ENCODE measurements around the gene TAS2R39. TPM values are rescaled to one million over a fixed set of nuclear protein-coding genes. Genes with fewer than 3 reads are reported as not detected.
"Not testable (repeated sequence)": the region's sequence is repeated elsewhere in the genome, so short reads cannot be mapped to it uniquely, and the experiment has no call there.

Gene TAS2R39
- total RNA-seq = not detected in 2 replicates

DNA sequence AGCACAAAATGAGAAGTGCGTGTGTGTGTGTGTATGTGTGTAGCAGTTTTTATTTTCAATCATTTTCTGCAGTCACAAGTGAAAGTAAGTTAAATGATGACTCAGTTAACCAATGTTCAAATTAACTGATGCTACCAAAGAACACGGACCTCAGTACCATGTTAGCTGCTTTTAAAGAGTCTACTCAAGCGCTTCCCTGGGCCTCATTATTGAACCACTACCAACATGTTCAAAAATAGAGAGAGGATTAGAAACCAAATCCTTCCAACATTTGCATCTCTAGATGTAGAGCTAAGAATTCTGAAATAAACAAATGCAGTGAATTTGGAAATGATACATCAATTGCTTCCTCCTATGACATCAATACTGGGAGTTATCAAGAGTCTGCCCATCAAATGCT, at the start of gene TAS2R39:
Gene TAS2R39, plus strand, starts transcription at position 396 of the 400 bp plus-strand sequence. Its CDS starts 0 bp downstream, at position 396.
- DNase-seq (ENCODE audit: low read depth in 2 of 2) = no peak

DNA sequence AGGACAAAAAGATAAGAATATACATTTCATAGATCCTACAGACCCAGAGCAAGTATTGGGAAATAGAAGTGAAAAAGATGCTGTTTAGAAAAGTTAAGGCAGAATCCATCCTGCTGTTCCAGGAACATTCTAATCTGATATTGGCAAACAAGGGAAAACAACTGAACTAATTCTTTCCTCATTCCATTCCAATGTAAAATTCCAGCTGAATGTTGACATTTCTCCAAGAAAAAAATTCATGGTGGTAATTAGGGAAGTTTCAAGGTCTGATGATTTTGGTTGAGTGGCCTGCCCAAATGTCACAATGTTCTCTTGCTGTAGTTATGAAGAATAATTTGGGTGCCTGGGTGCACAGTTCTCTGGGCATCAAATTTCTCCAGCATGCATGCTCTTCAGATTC, 36.1 kb upstream of the TAS2R39 start:
- DNase-seq (ENCODE audit: low read depth in 2 of 2) = no peak

DNA sequence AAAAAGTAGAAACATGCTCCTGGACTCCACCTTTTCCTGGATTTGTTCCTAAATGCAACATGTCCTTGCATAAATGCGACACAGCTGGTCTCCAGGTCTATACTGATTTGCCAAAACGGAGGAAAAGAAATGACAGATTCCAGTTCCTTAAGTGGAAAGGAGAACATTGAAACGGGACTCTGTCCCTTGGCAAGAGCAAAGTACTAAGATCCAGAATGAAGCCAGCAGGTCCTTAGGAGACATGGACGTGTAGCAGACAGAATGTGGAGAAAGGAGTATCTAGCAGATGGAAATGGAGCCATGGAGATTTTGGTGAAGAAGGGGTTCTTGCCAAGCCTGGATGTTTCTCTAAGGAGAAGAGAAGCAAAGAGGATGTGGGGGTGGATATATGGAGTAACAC, 35.2 kb upstream of the TAS2R39 start:
- no peak for DNase-seq (ENCODE audit: low read depth in 2 of 2)

GRCh38 chr7:143148651-143149050, 34.6 kb upstream of the TAS2R39 start:
- DNase-seq (ENCODE audit: low read depth in 2 of 2) = no peak

GRCh38 chr7:143150696-143151095, 32.5 kb upstream of the TAS2R39 start:
- not testable (repeated sequence) for DNase-seq (ENCODE audit: low read depth in 2 of 2)

DNA sequence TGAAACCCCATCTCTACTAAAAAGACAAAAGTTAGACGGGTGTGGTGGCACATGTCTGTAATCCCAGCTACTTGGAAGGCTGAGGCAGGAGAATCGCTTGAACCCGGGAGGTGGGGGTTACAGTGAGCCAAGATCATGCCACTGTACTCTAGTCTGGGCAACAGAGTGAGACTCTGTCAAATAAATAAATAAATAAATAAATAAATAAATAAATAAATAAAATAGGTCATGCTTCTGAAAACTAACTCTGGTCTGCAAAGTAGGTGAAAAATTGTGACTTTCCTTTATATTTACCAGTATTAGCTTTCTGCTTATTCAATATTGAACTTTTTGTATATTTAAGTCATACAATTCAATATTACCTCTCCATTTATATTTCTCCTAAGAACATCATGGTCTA, 24.6 kb upstream of the TAS2R39 start:
- not testable (repeated sequence) for DNase-seq (ENCODE audit: low read depth in 2 of 2)

DNA sequence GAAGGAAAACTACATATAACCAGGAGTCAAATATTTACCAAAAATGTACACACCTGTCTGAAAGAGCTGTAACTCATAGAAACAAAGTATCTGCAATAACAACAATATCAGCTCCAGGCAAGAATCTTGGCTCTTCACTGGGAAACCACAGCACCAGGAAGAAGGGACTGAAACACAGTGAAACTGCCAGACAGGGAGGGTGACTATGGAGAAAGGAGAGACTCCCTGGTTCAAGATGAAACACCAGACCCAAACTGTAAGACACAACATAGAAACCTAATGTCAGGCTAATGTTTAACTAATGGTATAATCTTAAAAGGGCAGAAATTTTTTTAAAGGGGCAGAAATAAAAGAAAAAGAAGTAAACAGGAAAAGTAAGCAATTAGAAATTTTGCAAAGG, 11.5 kb upstream of the TAS2R39 start:
- no peak for DNase-seq (ENCODE audit: low read depth in 2 of 2)

- peak in 1 of 2 donors; percentile 2 for DNase-seq (ENCODE audit: low read depth in 2 of 2)
Measured at GRCh38 chr7:143172354-143172753, 10.9 kb upstream of the TAS2R39 start.

DNA sequence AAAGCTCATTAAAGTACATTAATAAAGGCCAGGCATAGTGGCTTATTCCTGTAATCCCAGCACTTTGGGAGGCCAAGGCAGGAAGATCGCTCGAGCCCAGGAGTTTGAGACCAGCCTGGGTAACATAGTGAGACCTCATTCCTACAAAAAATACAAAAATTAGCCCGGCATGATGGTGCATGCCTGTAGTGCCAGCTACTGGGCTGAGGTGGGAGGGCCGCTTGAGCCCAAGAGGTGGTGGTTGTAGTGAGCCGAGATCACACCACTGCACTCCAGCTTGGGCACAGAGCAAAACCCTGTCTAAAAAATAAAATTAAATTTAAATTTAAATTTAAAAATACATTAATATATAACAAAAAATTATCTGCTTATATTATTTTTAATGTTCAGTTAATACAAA, 7.1 kb upstream of the TAS2R39 start:
- no peak for DNase-seq (ENCODE audit: low read depth in 2 of 2)

- DNase-seq (ENCODE audit: low read depth in 2 of 2) = no peak
Measured at GRCh38 chr7:143177374-143178119, 5.7 kb upstream of the TAS2R39 start.

DNA sequence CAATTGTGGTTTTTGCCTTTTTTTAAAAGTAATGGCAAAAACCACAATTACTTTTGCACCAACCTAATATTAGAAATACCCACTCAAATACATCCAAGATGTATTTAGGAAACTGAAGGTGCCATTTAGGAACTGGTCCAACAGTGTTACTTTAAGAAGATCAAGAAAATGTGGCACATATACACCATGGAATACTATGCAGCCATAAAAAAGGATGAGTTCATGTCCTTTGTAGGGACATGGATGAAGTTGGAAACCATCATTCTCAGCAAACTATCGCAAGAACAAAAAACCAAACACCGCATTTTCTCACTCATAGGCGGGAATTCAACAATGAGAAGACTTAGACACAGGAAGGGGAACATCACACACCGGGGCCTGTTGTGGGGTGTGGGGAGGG, 2.4 kb upstream of the TAS2R39 start:
- DNase-seq (ENCODE audit: low read depth in 2 of 2) = not testable (repeated sequence)

- DNase-seq (ENCODE audit: low read depth in 2 of 2) = no peak
Measured at GRCh38 chr7:143181349-143181748, 1.9 kb upstream of the TAS2R39 start.

DNA sequence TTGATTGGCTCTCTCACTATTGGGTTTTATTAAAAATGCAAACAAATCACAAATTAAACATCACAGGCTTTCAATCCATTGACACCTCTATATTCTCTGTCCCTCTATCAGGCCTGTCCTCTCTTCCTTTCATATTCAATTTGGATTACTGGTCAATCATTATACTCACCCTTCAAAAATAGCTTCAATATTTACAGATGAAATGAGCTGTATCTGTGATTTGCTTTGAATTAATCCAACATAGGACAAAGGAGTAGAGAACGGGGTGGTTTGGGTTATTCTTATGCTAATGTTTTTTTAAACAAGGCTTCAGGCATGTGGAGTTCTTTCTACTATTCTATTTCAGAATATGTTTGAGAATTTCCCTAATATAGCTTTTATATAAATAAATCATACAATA, 2.3 kb downstream of the TAS2R39 start:
- no peak for DNase-seq (ENCODE audit: low read depth in 2 of 2)

GRCh38 chr7:143188994-143189393, 5.8 kb downstream of the TAS2R39 start:
- DNase-seq (ENCODE audit: low read depth in 2 of 2) = no peak

- DNase-seq (ENCODE audit: low read depth in 2 of 2) = no peak
Measured at GRCh38 chr7:143193880-143194279, 10.7 kb downstream of the TAS2R39 start.

DNA sequence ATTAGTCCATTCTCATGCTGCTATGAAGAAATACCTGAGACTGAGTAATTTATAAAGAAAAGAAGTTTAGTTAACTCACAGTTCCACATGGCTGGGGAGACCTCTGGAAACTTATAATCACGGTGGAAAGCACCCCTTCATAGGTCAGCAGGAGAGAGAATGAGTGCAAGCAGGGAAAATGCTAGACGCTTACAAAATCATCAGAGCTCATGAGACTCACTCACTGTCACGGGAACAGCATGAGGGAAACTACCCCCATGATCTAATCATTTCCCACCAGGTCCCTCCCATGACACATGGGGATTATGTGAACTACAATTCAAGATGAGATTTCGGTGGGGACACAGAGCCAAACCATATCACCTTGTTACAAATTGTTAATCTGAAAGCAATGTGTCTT, 15.8 kb downstream of the TAS2R39 start:
- no peak for DNase-seq (ENCODE audit: low read depth in 2 of 2)

GRCh38 chr7:143202161-143202560, 18.9 kb downstream of the TAS2R39 start:
- no peak for DNase-seq (ENCODE audit: low read depth in 2 of 2)

DNA sequence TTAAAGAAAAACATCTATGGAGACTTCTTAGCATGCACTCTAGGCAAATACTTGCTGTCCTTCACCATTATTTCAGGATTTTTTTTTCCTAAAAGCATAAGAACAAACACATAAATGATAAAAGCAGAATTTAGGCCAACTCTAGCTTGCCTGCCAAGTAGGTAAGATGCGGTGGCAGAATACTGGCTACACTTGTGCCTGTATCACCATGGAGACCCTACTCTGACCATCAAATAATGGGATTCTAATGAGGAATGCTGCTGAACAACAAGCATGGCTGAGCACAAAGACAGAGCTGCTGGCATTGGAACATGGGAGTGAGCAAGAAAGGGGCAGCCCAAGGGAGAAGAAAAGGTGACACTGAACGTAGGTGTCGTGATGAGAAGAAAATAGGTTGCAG, 20.2 kb downstream of the TAS2R39 start:
- no peak for DNase-seq (ENCODE audit: low read depth in 2 of 2)

DNA sequence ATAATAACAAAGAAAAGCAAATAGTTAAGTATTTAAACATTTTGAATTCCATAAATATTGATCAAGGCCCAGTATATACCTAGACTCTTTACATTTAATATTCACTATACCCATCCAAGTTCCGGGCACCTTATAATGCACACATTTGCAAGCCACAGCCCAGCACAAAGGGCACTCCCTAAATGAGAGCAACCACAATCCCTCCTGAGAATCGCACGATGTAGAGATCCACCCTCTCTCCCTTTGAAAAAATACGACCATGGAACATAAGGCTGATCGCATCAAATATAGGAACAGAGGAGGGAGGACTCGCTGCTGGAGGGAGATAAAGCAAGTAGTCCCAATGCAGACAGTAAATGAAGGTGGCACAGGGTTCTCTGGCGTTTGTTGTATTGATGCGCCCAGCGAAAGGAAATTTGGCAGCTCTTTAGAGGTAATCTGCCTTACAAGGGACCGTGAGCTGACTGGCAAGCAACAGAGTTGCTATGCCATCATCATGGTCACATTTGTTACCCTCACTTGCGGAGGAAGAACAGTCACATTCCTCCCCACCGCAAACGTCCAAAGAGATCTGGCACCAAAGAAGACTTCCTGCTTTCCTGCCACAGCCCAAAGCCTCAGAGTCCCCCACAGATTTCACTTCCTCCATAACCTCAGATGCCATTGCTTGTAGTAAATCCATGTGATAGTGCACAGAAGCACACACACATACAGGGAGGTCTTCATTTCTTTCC, 22.5 kb downstream of the TAS2R39 start:
- no peak for DNase-seq (ENCODE audit: low read depth in 2 of 2)

- DNase-seq (ENCODE audit: low read depth in 2 of 2) = no peak
Measured at GRCh38 chr7:143210541-143210940, 27.3 kb downstream of the TAS2R39 start.

- not testable (repeated sequence) for DNase-seq (ENCODE audit: low read depth in 2 of 2)
Measured at GRCh38 chr7:143213478-143213877, 30.3 kb downstream of the TAS2R39 start.

GRCh38 chr7:143214789-143215679, 31.8 kb downstream of the TAS2R39 start:
- DNase-seq (ENCODE audit: low read depth in 2 of 2) = peak; percentile 75 to 87
